ENCODE results near the gene COLEC11.

- TF ChIP-seq POLR2AphosphoS5 (IDR thresholded peaks at IDR 0.05) (no peak), CTCF (IDR thresholded peaks at IDR 0.05) (no peak), POLR2A (IDR thresholded peaks at IDR 0.05) (no peak), EP300 (IDR thresholded peaks at IDR 0.05) (no peak)
These were observed 74.7 kb downstream of the COLEC11 start for GRCh38 chr2:3669656-3670055.
